Superior temporal gyrus (tissue), 1 donor: ENCODE data around the gene BMPR1A.
A peak's percentile ranks its signal among the peaks of the same experiment; 100 is the strongest.
"Not testable (repeated sequence)": the region's sequence is repeated elsewhere in the genome, so short reads cannot be mapped to it uniquely, and the experiment has no call there.

ENCODE experiments used
- DNase-seq: peaks from one replicate; pipeline ENCODE4 v3.0.0-alpha.2; 2016; ENCODE audit errors: extremely low spot score

Gene BMPR1A

DNA sequence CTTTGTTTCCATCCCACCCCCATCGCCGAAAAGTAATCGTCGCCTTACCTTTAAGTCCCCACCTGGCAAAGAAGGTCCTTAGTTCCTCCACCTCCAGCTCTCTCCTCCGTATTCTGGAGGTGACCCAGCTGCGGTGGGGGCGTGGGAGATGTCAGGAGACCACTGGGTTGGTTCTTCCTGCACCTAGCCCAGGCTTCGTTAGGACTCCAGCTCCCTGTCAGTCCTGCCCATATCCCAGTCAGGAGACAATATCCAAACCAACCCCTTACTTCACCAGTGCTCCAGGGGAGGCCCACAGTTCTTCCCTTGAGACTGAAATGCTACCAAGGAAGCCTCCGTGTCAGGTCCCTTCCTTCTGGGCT lies 212.6 kb downstream of the BMPR1A start:
- no peak for DNase-seq

DNA sequence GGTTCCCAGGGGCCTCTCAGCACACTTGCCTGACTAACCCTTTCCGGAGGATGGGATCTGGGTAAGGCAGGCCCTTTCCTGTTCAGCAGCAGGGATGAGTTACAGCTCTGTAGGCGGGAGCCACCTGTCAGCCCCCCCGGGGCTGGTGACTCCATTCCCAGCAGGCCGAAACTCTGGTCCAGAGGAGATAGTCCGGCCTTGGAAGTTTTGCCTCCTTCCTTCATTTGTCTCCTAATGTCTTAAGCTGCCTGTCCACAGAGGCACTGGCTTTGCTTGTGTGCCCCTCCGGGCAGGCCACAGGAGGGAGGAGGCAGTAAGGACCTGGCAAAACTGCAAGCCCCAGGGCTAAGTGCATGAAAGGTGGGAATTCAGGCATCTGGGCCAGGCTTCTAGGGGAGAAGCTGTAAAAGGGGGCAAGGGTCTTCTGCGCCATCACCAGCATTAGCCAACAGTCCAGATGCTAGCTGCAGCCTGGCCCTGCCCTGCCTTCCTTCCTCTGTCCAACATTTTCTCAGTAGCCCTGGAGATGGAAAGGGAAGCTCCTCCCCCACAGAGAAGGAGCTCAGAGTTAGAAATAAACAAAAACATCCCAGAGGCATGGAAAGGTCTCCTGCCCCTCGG lies 213.1 kb downstream of the BMPR1A start:
- no peak for DNase-seq

DNA sequence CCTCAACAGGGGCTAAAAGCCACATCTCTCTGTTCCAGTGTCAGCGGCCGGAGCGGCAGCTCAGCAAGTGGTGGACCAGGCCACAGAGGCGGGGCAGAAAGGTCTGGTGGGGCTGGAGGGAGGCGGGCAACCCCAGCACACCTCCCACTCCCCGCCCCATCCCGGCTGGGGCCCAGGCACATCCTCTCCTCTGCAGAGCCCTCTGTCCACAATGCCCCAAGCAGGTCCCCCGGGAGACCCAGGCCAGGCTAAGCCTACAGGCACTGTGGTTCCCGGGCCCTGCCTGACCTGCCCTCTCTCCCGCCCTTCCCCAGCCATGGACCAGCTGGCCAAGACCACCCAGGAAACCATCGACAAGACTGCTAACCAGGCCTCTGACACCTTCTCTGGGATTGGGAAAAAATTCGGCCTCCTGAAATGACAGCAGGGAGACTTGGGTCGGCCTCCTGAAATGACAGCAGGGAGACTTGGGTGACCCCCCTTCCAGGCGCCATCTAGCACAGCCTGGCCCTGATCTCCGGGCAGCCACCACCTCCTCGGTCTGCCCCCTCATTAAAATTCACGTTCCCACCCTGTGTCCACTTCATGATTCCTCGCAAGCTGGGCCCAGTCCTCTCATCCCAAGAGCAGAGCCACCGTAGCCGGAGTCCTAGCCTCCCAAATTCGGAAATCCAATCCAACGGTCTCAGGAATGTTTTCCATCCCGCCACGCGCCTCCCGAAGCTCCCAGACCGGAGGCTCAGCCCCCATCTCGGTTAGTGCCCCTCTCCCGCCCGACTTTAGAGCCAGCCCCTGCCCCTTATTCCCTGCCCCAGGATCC lies 214.0 kb downstream of the BMPR1A start:
- DNase-seq, result no peak

DNA sequence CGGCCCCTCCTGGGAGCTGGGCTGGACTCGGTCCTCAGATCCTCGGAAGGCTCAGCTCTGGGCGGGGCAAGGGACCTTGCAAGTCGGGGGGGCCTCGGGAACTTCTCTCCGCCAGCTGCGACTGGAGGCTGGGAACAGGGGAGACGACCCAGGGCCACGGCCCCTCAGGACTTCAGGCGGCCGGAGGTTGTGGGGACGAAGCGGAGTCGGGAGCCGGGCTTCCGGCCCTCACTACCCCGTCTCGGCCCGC lies 214.5 kb downstream of the BMPR1A start:
- DNase-seq, result no peak

DNA sequence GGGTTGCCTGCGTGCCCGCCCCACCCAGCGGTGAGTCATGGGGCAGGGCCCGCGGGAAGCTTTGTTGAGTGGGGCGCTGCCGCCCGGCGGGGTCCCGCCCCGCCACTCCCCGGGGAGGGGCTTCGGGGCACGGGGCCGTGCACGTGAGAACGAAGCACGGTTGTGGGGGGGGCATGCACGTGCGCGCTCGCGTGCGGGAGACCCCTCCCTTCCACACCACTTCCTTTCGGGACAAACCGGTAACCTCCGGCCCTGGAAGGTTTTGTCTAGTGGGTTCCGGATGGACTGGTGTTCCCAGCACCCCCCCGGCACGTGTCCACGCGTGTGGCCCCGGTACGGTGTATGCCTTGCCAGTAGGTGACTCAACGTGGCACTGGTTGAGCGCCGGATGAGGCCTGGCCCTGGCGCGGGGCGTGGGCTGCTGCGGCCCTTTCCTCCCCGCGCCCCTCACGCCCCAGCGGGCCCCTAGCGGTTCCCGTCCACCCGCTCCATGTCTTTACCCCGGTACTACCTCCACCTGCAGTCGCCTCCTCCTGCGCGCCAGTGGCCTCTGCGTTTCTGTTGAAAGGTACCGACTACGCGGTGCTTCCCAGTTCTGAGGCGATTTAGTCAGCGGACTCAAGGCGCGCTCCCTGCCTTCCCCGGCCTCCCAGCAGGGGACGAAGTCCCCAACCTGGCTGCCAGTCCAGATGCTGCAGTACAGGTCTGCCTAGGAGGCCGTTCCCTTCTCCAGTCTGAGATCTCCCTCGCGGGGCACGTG lies 215.0 kb downstream of the BMPR1A start:
- DNase-seq, result peak; percentile 19

DNA sequence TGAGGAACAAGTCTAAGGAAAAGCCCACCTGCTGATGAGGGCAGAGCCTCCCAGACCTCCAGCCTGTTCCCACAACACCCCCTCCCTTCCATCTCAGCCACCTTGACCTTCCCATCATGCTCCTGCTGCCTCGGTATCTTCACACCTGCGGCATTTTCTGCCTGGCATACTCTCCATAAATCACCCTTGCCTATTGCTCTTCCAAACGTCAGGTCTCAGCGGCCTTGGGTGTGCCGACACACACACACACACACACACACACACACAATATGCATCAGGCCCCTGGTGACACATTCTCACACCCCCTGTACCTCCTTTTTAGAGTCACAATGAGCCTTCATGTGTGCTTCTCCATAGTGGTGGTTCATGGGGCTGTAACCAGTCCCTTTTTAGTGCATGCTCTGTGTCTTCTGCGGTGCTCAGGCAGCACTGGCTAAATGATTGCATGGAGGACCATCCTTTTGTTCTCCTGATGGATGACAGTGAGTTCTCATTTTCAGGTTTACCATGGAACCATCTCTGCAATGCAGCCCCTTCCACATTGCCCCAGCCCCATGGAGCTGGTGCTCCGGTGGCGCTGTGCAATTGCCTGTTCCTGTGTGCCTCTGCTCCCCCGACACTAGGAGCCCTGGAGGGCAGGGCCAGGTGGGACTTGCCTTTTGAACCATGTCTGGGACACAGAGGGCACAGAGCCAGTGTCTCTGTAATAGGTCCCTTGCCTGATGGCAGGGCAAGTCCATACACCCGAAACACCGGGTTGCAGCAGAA lies 216.4 kb downstream of the BMPR1A start:
- no peak for DNase-seq

DNA sequence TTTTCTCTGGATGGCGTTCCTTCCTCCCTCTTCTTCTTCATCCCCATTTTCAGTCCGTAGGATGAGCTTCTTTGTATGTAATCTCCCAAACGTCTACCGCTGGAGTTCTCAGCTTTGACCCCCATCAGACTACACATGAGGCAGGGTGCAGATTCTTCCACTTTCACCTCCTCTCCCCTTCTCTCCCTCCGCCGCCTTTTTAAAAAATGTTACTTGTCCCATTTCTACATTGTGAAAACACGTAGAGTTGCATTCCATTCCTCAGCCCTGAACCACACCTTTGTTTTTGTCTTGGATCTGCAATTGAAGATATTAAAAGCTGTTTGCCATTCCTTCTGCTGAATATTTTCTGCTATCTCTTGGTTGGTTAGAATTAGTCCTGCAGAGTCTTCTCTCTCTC lies 218.1 kb downstream of the BMPR1A start:
- no peak for DNase-seq

DNA sequence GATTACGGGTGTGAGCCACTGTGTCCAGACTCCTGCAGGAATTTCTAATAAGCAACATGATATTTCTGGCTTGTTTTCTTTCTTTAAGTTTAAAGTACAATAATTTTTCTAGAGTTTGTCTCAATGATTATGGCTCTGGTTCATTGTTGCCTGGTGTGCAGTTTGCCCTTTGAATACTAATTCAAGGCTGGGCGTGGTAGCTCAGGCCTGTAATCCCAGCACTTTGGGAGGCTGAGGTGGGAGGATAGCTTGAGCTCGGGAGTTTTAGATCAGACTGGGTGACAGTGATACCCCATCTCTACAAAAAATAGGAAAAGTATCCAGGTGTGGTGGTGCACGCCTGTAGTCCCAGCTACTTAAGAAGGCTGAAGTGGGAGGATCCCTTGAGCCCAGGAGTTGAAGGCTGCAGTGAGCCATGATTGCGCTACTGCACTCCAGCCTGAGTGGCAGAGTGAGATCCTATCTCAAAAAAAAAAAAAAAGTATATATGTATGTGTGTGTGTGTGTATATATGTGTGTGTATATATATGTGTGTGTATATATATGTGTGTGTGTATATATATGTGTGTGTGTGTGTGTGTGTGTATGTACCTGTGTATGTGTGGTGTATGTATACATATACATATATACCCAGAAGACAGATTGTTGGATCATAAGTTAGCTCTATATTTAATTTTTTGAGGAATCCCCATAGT lies 220.1 kb downstream of the BMPR1A start:
- DNase-seq, result no peak

DNA sequence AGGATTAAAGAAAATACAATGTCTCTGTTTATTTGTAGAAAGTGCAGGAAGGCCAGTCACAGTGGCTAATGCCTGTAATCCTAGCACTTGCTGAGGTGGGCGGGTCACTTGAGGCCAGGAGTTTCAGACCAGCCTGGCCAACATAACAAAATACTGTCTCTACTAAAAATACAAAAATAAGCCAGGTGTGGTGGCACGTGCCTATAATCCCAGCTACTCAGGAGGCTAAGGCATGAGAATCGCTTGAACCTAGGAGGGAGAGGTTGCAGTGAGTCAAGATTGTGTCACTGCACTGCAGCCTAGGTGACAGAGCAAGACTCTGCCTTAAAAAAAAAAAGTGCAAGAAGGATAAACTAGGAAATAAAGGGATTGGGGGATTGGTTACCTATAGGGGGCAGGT lies 222.0 kb downstream of the BMPR1A start:
- DNase-seq, result not testable (repeated sequence)

DNA sequence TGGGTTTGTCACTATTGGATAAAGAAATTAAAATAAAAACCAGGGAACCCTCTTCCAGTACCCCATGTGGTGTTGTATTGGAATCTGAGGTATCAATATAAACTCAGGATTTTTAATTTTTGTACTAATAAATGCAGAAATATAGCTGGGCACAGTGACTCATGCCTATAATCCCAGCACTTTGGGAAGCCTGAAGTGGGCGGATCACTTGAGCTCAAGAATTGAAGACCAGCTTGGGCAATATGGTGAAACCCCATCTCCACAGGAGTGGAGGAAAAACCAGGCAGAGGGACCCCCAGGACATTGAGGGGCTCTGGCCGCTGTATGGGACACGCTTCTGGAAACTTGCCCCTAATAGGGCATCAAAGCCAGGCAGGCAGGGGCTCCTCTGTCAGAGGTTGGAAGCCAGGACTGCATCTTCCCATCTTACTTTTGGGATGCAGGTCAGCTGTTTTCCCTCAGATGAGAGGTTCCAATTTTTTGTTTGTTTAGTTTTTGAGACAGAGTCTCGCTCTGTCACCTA lies 222.9 kb downstream of the BMPR1A start:
- DNase-seq, result no peak

DNA sequence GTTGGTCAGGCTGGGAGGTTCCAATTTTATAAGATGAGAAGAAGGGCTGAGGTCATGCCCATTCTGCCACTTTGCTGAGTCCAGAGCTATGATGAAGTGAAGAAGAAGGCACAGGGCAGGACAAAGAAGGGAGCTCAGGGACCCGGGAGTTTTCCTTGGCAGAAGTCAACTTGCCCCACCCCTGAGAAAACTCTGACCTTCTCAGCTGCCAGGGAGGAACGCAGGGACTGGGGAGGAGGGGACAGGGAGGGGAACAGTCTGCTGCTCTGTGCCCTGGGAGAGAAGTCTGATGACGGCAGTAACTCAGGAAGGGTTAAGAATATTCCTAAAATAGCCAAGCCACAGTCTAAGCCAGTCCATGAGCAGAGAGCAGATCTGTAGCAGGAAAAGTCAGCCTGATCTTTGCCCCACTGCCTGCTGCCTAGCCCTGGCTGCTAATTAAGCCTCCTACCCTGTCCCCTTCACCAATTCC lies 223.6 kb downstream of the BMPR1A start:
- DNase-seq, result no peak

DNA sequence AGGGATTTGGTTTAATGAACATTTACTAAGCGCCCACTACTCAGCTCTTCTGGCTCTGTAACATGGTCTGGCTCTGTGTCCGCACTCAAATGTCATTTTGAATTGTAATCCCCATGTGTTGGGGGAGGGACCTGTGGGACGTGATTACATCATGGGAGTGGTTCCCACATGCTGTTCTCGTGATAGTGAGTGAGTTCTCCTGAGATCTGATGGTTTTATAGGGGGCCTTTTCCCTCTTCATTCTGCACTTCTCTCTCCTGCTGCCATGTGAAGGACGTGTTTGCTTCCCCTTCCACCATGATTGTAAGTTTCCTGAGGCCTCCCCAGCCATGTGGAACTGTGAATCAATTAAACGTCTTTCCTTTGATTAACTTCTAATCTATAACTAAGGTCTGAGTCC lies 224.6 kb downstream of the BMPR1A start:
- DNase-seq, result not testable (repeated sequence)

DNA sequence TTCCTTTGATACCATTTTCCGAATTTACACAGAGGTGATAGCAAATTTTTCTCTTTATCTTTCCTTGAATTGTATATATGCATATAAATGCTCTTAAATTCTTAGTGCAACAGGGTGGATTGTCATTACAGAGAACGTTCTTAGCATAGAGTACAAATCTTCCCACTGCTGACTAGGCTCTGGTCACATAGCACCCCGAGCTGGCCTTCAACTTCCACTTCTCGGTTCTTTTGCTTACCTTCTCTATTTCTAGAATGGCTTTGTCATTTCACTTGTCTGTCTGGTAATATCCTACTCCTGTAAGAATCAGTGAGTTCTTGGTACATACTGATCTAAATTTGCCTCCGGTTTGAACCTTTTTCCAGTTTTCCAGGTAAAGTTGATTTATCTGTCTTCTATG lies 225.3 kb downstream of the BMPR1A start:
- DNase-seq, result no peak
